ENCODE measurements around the gene RNASE8.

RNASE8 gene

GRCh38 chr14:21053184-21054122 is 4.2 kb upstream of the RNASE8 start:
- no peak for DNase-seq (ENCODE audit: low read depth)

GRCh38 chr14:21054123-21054767 is 3.4 kb upstream of the RNASE8 start:
- DNase-seq (ENCODE audit: low read depth), result no peak

GRCh38 chr14:21054768-21055145 is 2.9 kb upstream of the RNASE8 start:
- no peak for DNase-seq (ENCODE audit: low read depth)

GRCh38 chr14:21055432-21056117 is 2.0 kb upstream of the RNASE8 start:
- DNase-seq (ENCODE audit: low read depth), result no peak

- DNase-seq (ENCODE audit: low read depth), result no peak
Measured at GRCh38 chr14:21056520-21057163, 980 bp upstream of the RNASE8 start.

GRCh38 chr14:21058903-21059302 is 1.3 kb downstream of the RNASE8 start:
- DNase-seq (ENCODE audit: low read depth), result no peak

GRCh38 chr14:21059842-21060613 is 2.4 kb downstream of the RNASE8 start:
- no peak for DNase-seq (ENCODE audit: low read depth)

- no peak for DNase-seq (ENCODE audit: low read depth)
Measured at GRCh38 chr14:21060614-21061346, 3.2 kb downstream of the RNASE8 start.

- DNase-seq (ENCODE audit: low read depth), result no peak
Measured at GRCh38 chr14:21061347-21061668, 3.7 kb downstream of the RNASE8 start.

- no peak for DNase-seq (ENCODE audit: low read depth)
Measured at GRCh38 chr14:21063479-21063878, 5.9 kb downstream of the RNASE8 start.

- no peak for DNase-seq (ENCODE audit: low read depth)
Measured at GRCh38 chr14:21066882-21067502, 9.4 kb downstream of the RNASE8 start.

GRCh38 chr14:21068521-21069387 is 11.1 kb downstream of the RNASE8 start:
- no peak for DNase-seq (ENCODE audit: low read depth)

GRCh38 chr14:21069388-21070082 is 11.9 kb downstream of the RNASE8 start:
- no peak for DNase-seq (ENCODE audit: low read depth)

- no peak for DNase-seq (ENCODE audit: low read depth)
Measured at GRCh38 chr14:21070083-21070609, 12.5 kb downstream of the RNASE8 start, which contains the start of gene ARHGEF40. TSS of gene ARHGEF40 (plus strand) at chr14:21070304. CDS start at chr14:21070397, 93 bp downstream.

- DNase-seq (ENCODE audit: low read depth), result no peak
Measured at GRCh38 chr14:21070610-21071224, 13.1 kb downstream of the RNASE8 start.

GRCh38 chr14:21071225-21072030 is 13.8 kb downstream of the RNASE8 start:
- no peak for DNase-seq (ENCODE audit: low read depth)

- no peak for DNase-seq (ENCODE audit: low read depth)
Measured at GRCh38 chr14:21072031-21072473, 14.4 kb downstream of the RNASE8 start.
